GM21825 (cell line): ENCODE measurements around the gene QRICH2.
"Not testable (repeated sequence)": the region's sequence is repeated elsewhere in the genome, so short reads cannot be mapped to it uniquely, and the experiment has no call there.

Experiments
- ATAC-seq: cut with Tn5 transposase; IDR thresholded peaks from one replicate; pipeline ENCODE4 v1.9.1; 2021; ENCODE audit warnings: mild to moderate bottlenecking, moderate library complexity; ENCODE audit not compliant: unreplicated experiment

QRICH2 gene

GRCh38 chr17:76307966-76308338, at the start of gene QRICH2:
Gene QRICH2 (minus strand): TSS chr17:76308276. CDS start chr17:76307998, 278 bp downstream.
- no peak for ATAC-seq

DNA sequence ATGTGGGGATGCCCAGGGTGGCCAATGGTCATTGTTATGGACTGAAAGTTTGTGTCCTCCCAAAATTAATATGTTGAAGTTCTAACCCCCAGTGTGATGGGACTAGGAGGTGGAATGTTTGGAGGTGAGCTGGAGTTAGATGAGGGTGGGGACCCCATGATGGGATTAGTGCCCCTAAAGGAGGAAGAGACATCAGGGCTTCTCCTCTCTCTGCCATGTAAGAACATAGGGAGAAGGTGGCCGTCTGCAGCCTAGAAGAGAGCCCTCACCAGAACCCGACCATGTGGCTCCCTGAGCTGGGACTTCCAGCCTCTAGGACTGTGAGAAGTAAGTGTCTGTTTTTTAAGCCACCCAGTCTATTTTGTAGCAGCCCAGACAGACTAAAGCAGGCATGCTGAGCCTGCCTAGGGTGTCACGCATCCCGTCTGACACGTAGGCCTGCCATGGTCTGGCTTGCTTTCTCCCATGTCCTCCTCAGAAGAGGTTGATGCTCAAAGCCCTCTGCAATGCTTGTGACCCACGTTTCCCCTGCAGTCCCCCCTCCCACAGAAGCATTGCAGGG, 49.6 kb upstream of the QRICH2 start:
- no peak for ATAC-seq

- no peak for ATAC-seq
These were observed 48.9 kb upstream of the QRICH2 start for GRCh38 chr17:76356803-76357456.

DNA sequence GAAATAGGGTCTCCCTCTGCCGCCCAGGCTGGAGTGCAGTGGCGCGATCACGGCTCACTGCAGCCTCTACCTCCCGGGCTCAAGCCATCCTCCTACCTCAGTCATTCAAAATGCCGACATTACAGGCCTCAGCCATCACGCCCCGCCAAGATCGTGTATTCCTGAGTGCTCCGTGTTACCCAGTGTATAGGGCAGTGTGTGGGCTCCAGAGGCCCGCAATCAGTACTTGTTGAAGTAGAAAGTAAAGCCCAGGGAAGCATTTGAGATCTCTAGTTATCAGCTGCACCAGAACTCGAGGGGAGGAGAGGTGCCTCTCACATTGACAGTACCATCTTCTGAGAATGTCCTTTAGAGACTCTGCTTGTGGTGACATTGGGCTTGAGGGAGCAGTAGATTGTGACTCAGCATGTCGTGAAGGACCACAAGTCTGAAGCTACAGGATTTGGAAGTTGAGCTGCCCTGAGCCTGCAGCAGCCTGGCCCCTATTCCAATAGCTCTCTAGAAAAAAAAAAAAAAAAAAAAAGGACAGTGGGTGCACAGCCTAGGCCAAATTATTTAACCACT, 46.8 kb upstream of the QRICH2 start:
- no peak for ATAC-seq

GRCh38 chr17:76354317-76354729, 46.2 kb upstream of the QRICH2 start:
- ATAC-seq, result no peak

DNA sequence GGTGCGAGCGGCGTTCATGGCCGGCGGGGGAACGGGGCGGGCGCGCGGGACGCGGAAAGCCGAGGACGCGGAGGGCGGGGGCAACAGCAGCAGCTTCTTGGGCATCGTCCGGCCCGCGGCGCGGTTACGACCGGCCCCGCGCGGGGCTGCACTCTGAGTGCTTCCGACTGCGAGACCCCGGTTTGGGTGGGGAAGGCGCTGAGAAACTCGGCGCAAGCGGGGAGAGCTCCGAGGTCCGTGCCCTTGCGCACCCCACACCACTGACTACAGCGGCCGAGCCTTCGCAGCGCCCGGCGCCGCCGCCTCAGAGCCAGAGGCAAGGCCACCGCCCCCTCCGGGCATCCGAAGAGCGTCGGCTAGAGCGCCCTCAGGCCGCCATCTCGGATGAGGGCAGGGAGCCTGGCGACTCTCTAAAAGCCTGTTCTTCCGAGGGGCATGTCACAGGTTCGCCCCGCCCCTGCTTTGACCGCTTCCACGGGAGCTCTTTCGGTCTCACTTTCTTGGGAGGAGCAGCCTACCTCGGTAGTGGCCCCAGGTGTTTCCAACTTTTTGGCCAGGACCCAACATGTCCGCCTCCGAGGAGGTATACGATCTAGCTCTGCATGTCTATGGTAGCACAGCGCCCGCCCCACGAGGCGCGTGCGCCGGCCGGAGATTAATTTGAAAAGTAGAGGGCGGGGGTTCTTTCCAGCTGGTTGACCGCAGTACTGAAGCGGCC, 45.7 kb upstream of the QRICH2 start, which contains the start of gene PRPSAP1:
PRPSAP1 (minus strand) TSS at position 318 of the 718 bp plus-strand sequence; CDS start at position 105, 213 bp downstream.
- peak; percentile 85 for ATAC-seq

DNA sequence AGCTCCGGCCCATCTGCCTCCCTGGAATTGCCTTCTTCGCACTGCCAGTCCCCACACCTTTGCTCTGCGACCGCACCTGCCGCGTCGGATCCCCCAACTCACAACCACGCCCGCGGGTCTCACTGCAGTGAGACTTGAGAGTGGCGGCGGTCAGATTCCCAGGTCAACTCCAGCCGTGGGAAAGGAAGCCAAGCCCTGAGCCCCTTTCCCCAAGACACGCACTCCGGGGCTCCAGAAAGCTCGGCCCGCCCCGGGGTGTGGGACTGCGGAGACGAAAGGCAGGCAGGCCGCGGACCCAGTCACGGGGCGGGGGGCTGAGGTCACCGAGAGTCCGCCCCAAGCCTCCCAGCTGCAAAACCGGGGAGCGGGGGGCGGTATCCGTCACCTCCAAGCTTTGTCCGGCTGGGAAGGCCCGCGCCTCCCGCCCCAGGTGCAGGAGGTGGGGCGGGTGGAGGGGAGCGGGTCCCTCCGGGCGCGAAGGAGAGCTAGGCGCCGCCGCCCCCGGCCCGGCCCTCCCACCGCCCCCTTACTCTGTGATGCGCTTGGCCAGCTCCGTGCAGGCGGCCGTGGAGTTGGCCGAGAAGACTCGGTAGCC, 45.0 kb upstream of the QRICH2 start:
- peak; percentile 6 for ATAC-seq

- no peak for ATAC-seq
These were observed 43.5 kb upstream of the QRICH2 start for GRCh38 chr17:76351526-76352071.

DNA sequence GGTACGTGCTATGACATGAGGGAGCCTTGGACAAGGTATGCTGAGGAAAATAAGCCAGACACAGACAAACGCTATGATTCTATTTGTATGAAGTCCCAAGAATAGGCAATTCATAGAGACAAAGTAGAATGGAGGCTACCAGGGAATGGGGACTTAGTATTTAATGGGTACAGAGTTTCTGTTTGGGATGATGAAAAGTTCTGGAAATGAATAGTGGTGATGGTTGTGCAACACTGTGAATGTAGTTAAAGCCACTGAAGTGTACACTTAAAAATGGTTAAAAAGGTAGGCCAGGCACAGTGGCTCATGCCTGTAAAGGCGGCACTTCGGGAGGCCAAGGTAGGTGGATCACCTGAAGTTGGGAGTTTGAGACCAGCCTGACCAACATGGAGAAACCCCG, 42.4 kb upstream of the QRICH2 start:
- ATAC-seq, result no peak

DNA sequence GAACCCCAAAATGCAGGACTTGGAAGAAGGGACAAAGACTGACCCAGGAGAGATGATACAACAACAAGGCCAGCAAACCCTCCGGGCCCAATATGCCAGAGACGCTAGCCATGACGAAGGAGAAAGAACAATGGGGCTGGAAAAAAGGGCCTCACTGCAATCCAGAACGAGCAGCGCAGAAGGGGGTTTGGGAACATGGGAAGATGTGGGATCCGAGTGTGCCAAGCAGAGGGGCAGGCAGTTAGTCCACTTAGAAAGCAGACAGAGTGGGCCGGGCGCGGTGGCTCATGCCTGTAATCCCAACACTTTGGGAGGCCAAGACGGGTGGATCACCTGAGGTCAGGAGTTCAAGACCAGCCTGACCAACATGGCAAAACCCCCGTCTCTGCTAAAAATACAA, 38.9 kb upstream of the QRICH2 start:
- ATAC-seq, result not testable (repeated sequence)

DNA sequence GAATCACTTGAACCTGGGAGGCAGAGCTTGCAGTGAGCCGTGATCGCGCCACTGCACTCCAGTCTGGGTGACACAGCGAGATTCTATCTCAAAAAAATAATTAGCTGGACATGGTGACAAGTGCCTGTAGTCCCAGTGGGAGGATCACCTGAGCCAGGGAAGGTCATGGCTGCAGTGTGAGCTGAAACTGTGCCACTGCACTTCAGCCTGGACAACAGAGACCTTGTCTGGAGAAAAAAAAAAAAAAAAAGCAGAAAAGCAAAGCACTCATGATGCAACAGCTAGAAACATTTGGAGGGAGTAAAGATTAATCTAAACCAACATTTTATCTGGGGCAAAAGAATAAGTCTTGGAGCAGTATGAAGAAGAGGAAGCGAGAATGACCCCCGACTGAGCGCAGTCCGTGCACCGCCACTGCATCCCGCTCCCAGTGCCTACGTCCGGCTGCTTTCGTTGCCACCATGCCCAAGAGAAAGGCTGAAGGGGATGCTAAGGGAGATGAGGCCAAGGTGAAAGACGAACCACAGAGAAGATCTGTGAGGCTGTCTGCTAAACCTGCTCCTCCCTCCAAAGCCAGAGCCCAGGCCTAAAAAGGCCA, 37.4 kb upstream of the QRICH2 start:
- ATAC-seq, result no peak

GRCh38 chr17:76343106-76343505, 35.0 kb upstream of the QRICH2 start:
- ATAC-seq, result no peak

DNA sequence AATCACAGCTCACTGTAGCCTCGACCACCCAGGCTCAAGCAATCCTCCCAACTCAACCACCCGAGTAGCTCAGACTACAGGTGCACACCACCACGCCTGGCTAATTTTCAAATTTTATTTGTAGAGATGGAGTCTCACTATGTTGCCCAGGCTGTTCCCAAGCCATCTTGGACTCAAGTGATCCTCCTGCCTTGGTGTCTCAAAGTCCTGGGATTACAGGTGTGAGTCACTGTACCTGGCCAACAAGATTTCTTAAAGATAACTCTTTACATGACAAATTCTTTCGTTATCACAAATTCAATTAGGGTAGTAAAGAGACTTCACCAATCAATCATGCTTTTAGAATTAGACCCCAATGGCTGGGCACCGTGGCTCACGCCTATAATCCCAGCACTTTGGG, 33.2 kb upstream of the QRICH2 start:
- no peak for ATAC-seq

DNA sequence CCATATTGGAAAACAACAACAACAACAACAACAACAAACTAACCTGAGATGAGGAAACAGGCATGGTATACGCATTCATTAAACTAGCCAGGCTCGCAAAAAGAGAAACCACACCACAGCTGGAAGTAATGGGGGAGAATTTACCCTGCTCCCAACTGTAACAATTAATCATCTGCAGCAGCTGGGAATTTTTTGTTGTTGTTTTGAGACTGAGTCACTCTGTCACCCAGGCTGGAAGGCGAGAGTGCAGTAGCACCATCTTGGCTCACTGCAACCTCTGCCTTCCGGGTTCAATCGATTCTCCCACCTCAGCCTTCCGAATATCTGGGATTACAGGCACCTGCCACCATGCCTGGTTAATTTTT, 29.3 kb upstream of the QRICH2 start:
- no peak for ATAC-seq

DNA sequence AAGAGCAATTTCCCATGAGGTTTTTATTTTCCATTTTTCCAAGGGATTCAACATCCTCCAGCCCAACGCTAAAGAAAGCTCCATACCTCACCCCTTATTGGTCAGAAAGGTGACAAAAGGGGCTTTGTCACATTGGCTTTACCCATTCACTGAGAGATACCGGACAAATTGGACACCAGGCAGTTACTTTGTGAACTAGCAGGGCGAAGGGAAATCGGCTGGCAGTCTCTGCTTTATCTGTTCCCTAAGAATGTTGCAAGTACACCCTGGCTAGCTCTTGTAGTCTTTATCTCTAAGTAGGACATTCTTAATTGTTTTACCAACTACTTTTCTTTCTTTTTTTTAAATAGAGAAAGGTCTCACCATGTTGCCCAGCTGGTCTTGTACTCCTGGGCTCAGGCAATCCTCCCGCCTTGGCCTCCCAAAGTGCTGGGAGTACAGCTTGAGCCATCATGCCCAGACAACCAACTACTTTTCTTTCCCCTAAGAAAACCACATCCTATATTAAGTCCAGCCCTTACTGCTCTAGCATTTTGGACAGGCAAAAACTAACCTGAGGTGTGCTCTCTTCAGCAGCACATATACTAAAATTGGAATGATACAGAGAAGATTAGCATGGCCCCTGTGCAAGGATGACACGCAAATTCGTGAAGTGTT, 28.8 kb upstream of the QRICH2 start:
- ATAC-seq, result no peak

GRCh38 chr17:76335716-76336381, 27.8 kb upstream of the QRICH2 start:
- no peak for ATAC-seq

DNA sequence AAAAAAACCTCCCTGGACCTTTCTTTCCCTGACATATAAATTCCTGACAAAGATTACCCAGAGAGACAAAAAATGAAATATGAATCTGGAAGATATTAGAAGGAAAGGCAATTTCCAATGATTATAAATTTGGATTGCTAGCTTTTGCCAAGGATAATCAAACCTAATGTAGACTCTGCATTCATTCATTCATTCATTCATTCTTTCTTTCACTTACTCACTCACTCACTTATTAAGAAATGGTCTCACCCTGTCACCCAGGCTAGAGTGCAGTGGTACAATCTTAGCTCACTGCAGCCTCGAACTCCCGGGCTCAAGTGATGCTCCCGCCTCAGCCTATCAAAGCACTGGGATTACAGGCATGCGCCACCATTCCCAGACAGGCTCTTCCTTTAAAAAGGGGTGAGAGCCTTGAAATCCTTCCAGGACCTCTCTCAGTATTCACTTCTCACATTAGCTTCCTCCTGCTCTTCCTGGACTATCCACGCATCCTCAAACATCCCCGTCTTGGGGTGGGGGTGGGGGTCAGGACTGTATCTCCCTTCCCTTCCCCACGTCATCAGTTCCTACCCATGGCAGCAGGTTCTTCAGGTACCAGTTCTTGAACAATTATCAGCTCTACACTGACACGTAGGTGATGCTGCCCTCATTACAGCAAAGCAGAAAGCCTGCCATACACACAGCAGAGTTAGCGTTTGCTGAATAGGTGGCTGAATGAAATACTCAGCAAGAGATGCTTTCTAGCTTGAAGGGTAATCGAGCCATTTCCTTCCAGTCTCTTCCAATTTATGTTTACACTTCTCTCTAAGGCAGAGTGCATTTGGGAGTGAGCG, 25.8 kb upstream of the QRICH2 start:
- no peak for ATAC-seq

DNA sequence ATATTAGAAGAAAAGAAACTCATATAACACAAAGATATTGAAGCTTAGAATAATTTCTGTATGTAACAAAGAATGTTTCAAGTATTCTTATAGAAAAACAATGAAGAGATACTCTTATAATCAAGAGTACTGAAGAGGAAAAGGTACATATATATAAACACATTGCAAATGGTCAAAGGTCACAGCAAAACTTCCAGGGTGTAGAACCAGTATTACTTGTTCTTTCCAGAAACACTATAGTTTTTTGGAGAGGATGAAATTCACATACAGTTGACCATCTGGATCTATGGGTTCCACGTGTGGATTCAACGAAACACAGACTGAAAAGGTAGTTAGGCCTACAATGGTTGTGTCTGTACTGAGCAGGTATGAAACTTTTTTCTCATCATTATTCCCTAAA, 23.0 kb upstream of the QRICH2 start:
- ATAC-seq, result no peak

DNA sequence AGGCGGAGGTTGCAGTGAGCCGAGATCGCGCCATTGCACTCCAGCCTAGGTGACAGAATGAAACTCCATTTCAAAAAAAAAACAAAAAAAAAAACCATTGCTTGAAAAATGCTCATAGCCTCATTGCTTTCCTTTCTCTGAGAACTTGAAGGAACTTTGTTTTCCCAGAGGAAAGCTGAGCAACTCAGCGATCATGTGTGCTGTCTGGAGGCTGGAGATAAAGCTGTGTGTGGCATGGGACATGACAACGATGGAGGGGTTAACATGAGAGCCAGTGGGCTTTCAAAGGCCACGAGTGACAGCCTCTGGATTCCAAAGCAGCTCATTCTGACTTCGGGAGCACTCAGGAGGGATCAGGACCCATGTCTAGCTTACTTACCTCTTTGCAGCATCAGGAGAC, 21.6 kb upstream of the QRICH2 start:
- no peak for ATAC-seq
